ENCODE measurements around the gene SPINDOC.

The SPINDOC gene

GRCh38 chr11:63833048-63833447 lies 19.8 kb downstream of the SPINDOC start:
- no peak for DNase-seq (ENCODE audit: low read depth in 2 of 2)

- DNase-seq (ENCODE audit: low read depth in 2 of 2): no peak
Observed at GRCh38 chr11:63834535-63835157, 21.4 kb downstream of the SPINDOC start.

- DNase-seq (ENCODE audit: low read depth in 2 of 2): no peak
Observed at GRCh38 chr11:63835158-63835545, 21.9 kb downstream of the SPINDOC start.

- DNase-seq (ENCODE audit: low read depth in 2 of 2): no peak
Observed at GRCh38 chr11:63837027-63837688, 23.9 kb downstream of the SPINDOC start.

GRCh38 chr11:63837739-63838138 lies 24.5 kb downstream of the SPINDOC start:
- no peak for DNase-seq (ENCODE audit: low read depth in 2 of 2)

GRCh38 chr11:63838150-63838677 lies 25.0 kb downstream of the SPINDOC start:
- no peak for DNase-seq (ENCODE audit: low read depth in 2 of 2)

- DNase-seq (ENCODE audit: low read depth in 2 of 2): peak; percentile 94 to 96
Observed at GRCh38 chr11:63838678-63839507, 25.6 kb downstream of the SPINDOC start, which contains the start of gene MARK2. MARK2 (plus strand) TSS chr11:63839110; CDS start chr11:63839507, 397 bp downstream.

GRCh38 chr11:63839508-63840355 lies 26.5 kb downstream of the SPINDOC start:
- no peak for DNase-seq (ENCODE audit: low read depth in 2 of 2)

- no peak for DNase-seq (ENCODE audit: low read depth in 2 of 2)
Observed at GRCh38 chr11:63840356-63841060, 27.3 kb downstream of the SPINDOC start.

GRCh38 chr11:63841554-63841953 lies 28.3 kb downstream of the SPINDOC start:
- no peak for DNase-seq (ENCODE audit: low read depth in 2 of 2)

GRCh38 chr11:63843041-63843440 lies 29.8 kb downstream of the SPINDOC start:
- DNase-seq (ENCODE audit: low read depth in 2 of 2): no peak

- no peak for DNase-seq (ENCODE audit: low read depth in 2 of 2)
Observed at GRCh38 chr11:63844836-63845235, 31.6 kb downstream of the SPINDOC start.

GRCh38 chr11:63845303-63845702 lies 32.0 kb downstream of the SPINDOC start:
- peak in 1 of 2 experiments; percentile 20 for DNase-seq (ENCODE audit: low read depth in 2 of 2)

GRCh38 chr11:63845911-63846310 lies 32.7 kb downstream of the SPINDOC start:
- DNase-seq (ENCODE audit: low read depth in 2 of 2): no peak

- DNase-seq (ENCODE audit: low read depth in 2 of 2): no peak
Observed at GRCh38 chr11:63846897-63847296, 33.6 kb downstream of the SPINDOC start.

GRCh38 chr11:63847363-63847762 lies 34.1 kb downstream of the SPINDOC start:
- DNase-seq (ENCODE audit: low read depth in 2 of 2): no peak

- no peak for DNase-seq (ENCODE audit: low read depth in 2 of 2)
Observed at GRCh38 chr11:63849691-63850090, 36.4 kb downstream of the SPINDOC start.

GRCh38 chr11:63850920-63851319 lies 37.7 kb downstream of the SPINDOC start:
- no peak for DNase-seq (ENCODE audit: low read depth in 2 of 2)

GRCh38 chr11:63851364-63851763 lies 38.1 kb downstream of the SPINDOC start:
- DNase-seq (ENCODE audit: low read depth in 2 of 2): no peak

GRCh38 chr11:63853476-63853875 lies 40.2 kb downstream of the SPINDOC start:
- DNase-seq (ENCODE audit: low read depth in 2 of 2): no peak

GRCh38 chr11:63854696-63855095 lies 41.4 kb downstream of the SPINDOC start:
- DNase-seq (ENCODE audit: low read depth in 2 of 2): no peak
